DOHH2 (cell line): ENCODE measurements around the gene ZSWIM6.

Source experiments
- H3F3A ChIP-seq: fragments of 200-600 bp; sonication (generic), shearing (Covaris generic); 2 replicates; pipeline ENCODE4 v1.6.0; 2016; ENCODE audit warnings: antibody characterized with exemption, mild to moderate bottlenecking; ENCODE audit not compliant: control insufficient read depth, insufficient read depth
- H3K27ac ChIP-seq: fragments of 200-600 bp; sonication (generic); 2 replicates; pipeline ENCODE4 v1.5.1; 2014; ENCODE audit warnings: low read depth, mild to moderate bottlenecking, low read length, moderate library complexity
- H3K27me3 ChIP-seq: fragments of 200-600 bp; sonication (generic); 2 replicates; pipeline ENCODE4 v1.6.1; 2014; ENCODE audit warnings: mild to moderate bottlenecking, low read length, mixed read lengths; ENCODE audit not compliant: control insufficient read depth
- H3K36me3 ChIP-seq: fragments of 200-600 bp; sonication (generic); 2 replicates; pipeline ENCODE4 v1.6.1; 2014; ENCODE audit warnings: mild to moderate bottlenecking, low read length, moderate library complexity, mixed read lengths; ENCODE audit not compliant: control insufficient read depth
- H3K4me1 ChIP-seq: fragments of 200-600 bp; sonication (generic); 2 replicates; pipeline ENCODE4 v1.6.1; 2014; ENCODE audit warnings: mild to moderate bottlenecking, low read length, mixed read lengths; ENCODE audit not compliant: control insufficient read depth
- H3K4me2 ChIP-seq: fragments of 200-600 bp; sonication (generic); 2 replicates; pipeline ENCODE4 v1.6.0; 2014; ENCODE audit warnings: mild to moderate bottlenecking, low read length, moderate library complexity
- H3K4me3 ChIP-seq: fragments of 200-600 bp; sonication (generic); 2 replicates; pipeline ENCODE4 v1.5.1; 2014; ENCODE audit warnings: mild to moderate bottlenecking, low read length, mixed read lengths
- H3K79me2 ChIP-seq: fragments of 200-600 bp; sonication (generic); 2 replicates; pipeline ENCODE4 v1.6.1; 2014; ENCODE audit warnings: mild to moderate bottlenecking, low read length, mixed read lengths; ENCODE audit not compliant: control insufficient read depth
- H3K9me2 ChIP-seq: fragments of 200-600 bp; sonication (generic); replicated peaks from 2 replicates; pipeline ENCODE4 v1.6.1; 2014; ENCODE audit warnings: mild to moderate bottlenecking, low read length, mixed read lengths; ENCODE audit not compliant: control insufficient read depth
- H3K9me3 ChIP-seq: fragments of 200-600 bp; sonication (generic); 2 replicates; pipeline ENCODE4 v1.6.1; 2014; ENCODE audit warnings: antibody characterized with exemption, low read length, mixed read lengths; ENCODE audit not compliant: control insufficient read depth, insufficient read depth
- H4K20me1 ChIP-seq: fragments of 200-600 bp; sonication (generic); 2 replicates; pipeline ENCODE4 v1.6.0; 2014; ENCODE audit warnings: low read depth, mild to moderate bottlenecking, antibody characterized with exemption, low read length, moderate library complexity; ENCODE audit not compliant: control insufficient read depth, insufficient read depth
- CTCF ChIP-seq: fragments of 200-600 bp; sonication (generic); IDR thresholded peaks from one replicate; pipeline ENCODE4 v1.5.1; 2014; ENCODE audit warnings: antibody characterized with exemption, mild to moderate bottlenecking, low read depth, low read length; ENCODE audit not compliant: poor library complexity, severe bottlenecking
- EZH2phosphoT487 ChIP-seq: fragments of 200-600 bp; sonication (generic); IDR thresholded peaks from 2 replicates; pipeline ENCODE4 v1.6.1; 2017; ENCODE audit warnings: borderline replicate concordance, mild to moderate bottlenecking, antibody characterized with exemption, low read length, moderate library complexity, mixed read lengths

Gene ZSWIM6

GRCh38 chr5:61354199-61354598, 22.1 kb downstream of the ZSWIM6 start:
- H3K27ac ChIP-seq: no peak overlapping the region
- H3K27me3 ChIP-seq: no peaks in the 10 kb centered on the region
- no peaks in the 10 kb centered on the region for H3K36me3 ChIP-seq
- H3K4me2 ChIP-seq: no peak overlapping the region
- H4K20me1 ChIP-seq: no peaks in the 10 kb centered on the region
- H3F3A ChIP-seq: no peaks in the 10 kb centered on the region
- no peaks in the 10 kb centered on the region for H3K9me2 ChIP-seq
- peaks cover 11% of the 10 kb centered on the region for H3K9me3 ChIP-seq
- no peak for TF ChIP-seq CTCF
- no peak for TF ChIP-seq EZH2phosphoT487
- H3K4me1 ChIP-seq: no peaks in the 10 kb centered on the region
- no peaks in the 10 kb centered on the region for H3K79me2 ChIP-seq
- H3K4me3 ChIP-seq: no peak overlapping the region

GRCh38 chr5:61357745-61358144, 25.7 kb downstream of the ZSWIM6 start:
- H4K20me1 ChIP-seq: no peaks in the 10 kb centered on the region
- TF ChIP-seq CTCF: peak; percentile 65
- no peak for TF ChIP-seq EZH2phosphoT487
- H3K27ac ChIP-seq: no peak overlapping the region
- H3F3A ChIP-seq: no peaks in the 10 kb centered on the region
- no peaks in the 10 kb centered on the region for H3K79me2 ChIP-seq
- H3K36me3 ChIP-seq: no peaks in the 10 kb centered on the region
- H3K4me1 ChIP-seq: no peaks in the 10 kb centered on the region
- no peak overlapping the region for H3K4me2 ChIP-seq
- peaks cover 11% of the 10 kb centered on the region for H3K9me3 ChIP-seq
- no peaks in the 10 kb centered on the region for H3K27me3 ChIP-seq
- no peak overlapping the region for H3K4me3 ChIP-seq
- no peaks in the 10 kb centered on the region for H3K9me2 ChIP-seq

- Histone ChIP-seq H3K4me2 (no peak overlapping the region), H3K9me2 (no peaks in the 10 kb centered on the region), H3K79me2 (no peaks in the 10 kb centered on the region), H3K27me3 (no peaks in the 10 kb centered on the region), H3K27ac (no peak overlapping the region), H3K4me1 (no peaks in the 10 kb centered on the region), H4K20me1 (no peaks in the 10 kb centered on the region), H3F3A (no peaks in the 10 kb centered on the region), H3K4me3 (no peak overlapping the region), H3K9me3 (peaks cover 1% of the 10 kb centered on the region; the same call in 1 of the 2 replicates), H3K36me3 (no peaks in the 10 kb centered on the region)
- TF ChIP-seq EZH2phosphoT487 (no peak), CTCF (no peak)
These were observed 30.8 kb downstream of the ZSWIM6 start for GRCh38 chr5:61362796-61363368.
